Measurements from ENCODE around the gene TNFRSF1A.

The TNFRSF1A gene

GRCh38 chr12:6374786-6375160 lies 32.9 kb upstream of the TNFRSF1A start:
- no peak for DNase-seq (ENCODE audit: low read depth, low spot score)

- no peak for DNase-seq (ENCODE audit: low read depth, low spot score)
Observed at GRCh38 chr12:6374028-6374785, 32.3 kb upstream of the TNFRSF1A start.

GRCh38 chr12:6373022-6373787 lies 31.3 kb upstream of the TNFRSF1A start:
- no peak for DNase-seq (ENCODE audit: low read depth, low spot score)

DNA sequence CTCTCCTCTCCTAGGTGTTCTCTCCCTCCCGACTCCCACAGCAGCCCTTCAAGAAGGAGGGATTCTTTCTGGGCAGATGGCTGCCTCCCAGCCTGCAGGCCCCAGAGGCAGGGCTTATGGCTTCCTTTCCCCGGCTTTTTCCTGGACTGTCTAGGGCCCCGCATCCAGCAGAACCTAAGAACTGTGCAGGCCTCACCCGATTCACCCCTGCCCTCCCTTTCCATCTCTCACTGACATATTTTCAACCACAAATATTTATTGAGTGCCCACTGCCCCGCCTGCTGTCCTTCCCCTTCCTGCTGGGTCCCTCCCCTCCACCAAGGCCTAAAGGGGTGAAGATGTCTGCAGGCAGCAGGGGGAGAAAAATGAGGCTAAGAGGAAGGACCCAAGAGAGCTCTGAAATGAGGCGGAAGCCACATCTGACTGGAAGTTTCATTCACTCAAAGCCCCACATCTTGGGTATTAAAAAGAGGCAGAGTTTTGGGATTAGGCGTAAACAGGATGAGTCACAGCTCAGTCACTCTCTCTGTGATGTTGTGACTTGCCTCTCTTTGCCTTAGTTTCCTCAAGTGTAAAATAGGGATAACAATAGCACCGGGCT lies 30.6 kb upstream of the TNFRSF1A start:
- DNase-seq (ENCODE audit: low read depth, low spot score), result no peak

DNA sequence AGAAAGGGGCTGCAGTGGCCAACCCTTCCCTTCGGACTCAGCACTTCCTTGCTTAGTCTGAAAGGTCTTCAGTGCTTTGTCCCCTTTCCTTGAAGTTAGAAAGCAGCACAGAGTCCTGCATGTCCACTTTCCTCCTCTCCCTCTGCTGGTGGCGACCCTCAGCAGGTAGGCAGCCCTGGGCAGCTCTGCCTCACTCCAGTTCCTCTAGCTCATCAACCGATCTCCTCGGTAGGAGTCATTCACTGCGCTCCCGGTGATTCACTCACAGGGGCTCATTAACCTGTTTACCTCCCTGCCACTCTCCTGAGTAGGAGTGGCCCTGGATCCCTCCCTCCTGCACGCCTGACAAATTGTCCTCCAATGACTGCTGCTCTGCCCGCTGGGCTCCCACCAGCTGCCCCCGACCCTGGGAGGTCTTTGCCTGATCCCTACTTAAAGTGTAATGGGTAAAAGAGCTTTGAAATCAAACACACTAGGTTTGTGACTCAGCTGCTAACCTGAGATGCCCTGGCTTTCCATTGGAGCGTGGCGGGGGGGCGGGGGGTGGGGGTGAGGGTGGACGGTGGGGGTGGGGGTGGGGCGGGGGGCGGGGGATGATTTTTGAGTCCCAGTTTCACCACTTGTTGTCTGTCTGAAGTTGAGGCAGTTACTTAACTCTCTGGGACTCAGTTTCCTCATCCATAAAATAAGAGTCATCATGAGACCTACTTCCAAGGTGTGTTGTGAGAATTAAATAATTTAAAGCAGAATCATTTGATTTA lies 29.3 kb upstream of the TNFRSF1A start:
- DNase-seq (ENCODE audit: low read depth, low spot score), result peak; percentile 65

- no peak for DNase-seq (ENCODE audit: low read depth, low spot score)
Observed at GRCh38 chr12:6370576-6370935, 28.7 kb upstream of the TNFRSF1A start.

DNA sequence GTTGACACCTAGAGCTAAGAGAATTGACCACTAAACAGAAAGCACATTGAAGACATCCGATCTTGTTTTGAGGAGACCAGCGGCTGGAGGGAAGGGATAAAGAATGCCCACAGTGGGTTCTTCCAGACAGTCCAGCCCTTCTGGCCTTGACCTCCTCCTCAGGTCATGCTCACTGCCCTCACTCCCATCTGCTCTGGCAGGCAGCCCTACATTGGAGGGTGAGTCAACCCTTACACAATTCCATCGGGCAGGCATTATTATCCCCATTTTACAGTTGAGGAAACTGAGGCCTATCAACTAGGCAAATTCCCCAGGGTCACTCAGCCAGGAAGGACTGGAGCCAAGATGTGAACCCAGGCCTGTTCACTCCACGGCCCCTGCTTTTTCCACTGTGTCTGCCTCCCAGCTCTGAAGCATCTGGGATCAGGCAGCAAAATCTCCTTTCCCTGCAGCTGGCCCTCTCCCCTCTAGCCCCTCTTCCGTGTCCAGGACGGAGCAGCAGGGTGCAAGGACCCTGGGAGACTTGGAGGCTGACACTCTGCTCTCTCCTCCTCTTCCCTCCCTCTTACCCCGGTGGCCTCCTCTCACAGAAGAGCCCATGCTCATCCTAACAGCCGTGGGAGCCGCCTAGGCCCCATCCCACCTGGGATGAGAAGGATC lies 28.2 kb upstream of the TNFRSF1A start:
- no peak for DNase-seq (ENCODE audit: low read depth, low spot score)

- no peak for DNase-seq (ENCODE audit: low read depth, low spot score)
Observed at GRCh38 chr12:6368906-6369525, 27.1 kb upstream of the TNFRSF1A start.

DNA sequence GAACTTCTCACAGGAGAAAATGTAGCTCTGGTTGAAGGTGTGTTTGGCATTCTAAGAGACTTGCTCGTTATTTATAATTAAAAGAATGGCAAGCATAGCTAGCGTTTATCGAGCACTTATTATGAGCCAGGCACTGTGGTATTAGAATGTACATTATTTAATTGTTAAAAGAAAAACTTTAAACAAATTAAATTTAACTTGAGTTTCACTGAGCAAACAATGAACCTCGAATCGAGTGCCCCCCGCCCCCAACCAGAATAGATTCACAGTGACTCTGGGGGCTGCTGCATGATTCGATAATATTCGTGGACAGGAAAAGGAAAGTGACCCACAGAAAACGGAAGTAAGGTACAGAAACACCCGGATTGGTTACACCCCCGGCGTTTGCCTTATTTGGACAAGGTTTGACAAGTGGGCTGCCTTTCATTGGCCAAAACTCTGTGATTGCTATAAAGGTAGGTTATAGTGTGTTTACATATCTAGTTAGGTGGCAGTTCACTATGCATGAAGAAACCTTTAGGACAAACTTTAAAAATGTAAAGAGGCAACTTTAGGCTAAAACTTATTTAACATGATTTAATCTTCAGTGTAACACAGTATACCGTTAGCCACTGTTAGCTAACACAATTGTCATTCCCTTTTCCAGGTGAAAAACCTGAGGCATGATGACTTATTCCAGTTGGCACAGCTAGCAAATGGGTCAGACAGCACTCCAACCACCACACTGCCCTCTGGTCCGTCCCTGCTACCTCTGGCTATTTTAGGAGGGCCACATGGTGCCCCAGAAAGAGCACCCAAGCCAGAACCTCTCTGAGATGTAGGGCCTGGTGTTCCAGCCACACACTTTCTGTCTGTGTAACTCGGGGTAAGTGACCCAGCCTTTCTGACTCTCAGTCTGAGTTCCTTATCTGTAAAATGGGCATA lies 26.4 kb upstream of the TNFRSF1A start:
- no peak for DNase-seq (ENCODE audit: low read depth, low spot score)

DNA sequence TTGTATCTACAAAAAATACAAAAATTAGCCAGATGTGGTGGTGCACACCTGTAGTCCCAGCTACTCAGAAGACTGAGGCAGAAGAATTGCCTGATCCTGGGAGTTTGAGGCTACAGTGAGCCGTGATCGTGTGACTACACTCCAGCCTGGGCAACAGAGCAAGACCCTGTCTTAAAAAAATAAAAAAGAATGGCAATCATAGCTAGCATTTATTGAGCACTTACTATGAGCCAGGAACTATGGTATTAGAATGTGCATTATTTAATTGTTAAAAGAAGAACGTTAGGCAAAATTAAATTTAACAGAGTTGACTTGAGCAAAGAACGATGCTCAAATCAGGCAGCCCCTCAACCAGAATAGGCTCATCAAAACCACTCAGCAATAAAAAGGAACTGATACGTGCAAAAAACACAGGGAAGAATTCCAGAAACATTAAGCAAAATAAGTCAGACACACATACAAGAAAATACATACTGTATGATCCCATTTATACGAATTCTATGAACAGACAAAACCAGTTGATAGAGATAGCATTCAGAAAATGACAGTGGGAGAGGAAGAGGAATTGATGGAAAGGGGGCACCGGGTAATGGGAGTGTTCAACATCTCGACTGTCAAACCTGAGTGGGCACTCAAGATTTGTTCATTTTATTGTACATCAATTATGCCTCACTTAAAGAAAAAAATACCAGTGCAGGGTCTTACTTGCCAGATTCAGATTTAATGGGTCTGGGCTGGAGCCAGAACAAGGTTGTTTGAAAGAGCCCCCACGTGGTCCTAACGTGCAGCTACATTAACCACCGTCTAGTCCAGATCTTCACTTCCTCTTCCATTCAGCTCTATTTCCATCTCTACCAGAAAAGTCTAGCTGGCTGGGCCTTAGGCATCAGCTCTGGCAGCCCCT lies 25.4 kb upstream of the TNFRSF1A start:
- DNase-seq (ENCODE audit: low read depth, low spot score), result no peak

DNA sequence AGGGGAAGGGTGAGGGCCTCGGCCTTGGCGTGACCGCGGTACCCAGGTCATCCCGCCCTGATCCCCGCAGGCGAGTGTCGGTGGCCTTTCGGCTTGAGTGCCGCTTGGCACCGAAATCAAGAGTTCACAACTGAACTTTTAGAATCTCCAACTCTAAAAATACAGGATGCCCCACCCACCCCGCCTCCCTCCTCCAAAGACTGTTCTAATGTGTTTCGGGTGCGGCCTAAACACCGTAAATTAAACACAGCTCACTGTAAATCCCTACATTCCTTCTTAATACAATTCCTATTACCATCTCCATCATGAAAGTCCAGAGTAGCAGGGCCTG lies 22.1 kb upstream of the TNFRSF1A start:
- DNase-seq (ENCODE audit: low read depth, low spot score), result no peak

GRCh38 chr12:6363330-6364043 lies 21.6 kb upstream of the TNFRSF1A start:
- DNase-seq (ENCODE audit: low read depth, low spot score), result no peak

DNA sequence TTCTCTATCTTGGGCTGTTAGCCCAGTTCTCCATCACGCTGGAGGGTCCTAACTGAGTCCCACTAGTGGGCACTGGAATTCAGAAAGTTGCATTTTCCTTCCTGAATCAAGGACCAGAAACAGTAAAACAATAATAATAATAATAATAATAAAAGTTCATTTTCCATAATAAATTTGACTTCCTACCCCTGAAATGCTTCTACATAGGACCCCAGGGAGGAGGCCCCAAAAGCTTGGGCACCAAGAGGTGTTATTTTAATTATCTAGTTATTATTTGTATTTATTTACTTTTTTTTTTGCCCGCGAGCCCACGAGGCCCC lies 21.1 kb upstream of the TNFRSF1A start:
- no peak for DNase-seq (ENCODE audit: low read depth, low spot score)

DNA sequence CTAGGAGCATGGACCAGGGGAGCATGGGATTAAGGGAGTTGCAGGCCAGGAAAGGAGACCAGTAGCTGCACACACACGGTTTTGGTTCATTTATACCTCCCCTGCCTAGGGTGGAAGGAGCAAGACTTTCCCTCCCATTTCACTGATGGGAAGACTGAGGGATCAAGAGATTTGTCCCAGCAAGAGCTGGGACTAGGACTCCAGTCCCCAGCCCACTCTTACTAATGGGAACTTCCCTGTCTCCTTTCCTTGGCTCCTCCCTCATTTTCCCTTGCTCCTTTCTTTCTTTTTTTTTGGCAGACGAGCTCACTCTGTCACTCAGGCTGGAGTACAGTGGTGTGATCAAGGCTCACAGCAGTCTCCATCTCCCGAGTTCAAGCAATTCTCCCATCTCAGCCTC lies 20.5 kb upstream of the TNFRSF1A start:
- DNase-seq (ENCODE audit: low read depth, low spot score), result no peak

DNA sequence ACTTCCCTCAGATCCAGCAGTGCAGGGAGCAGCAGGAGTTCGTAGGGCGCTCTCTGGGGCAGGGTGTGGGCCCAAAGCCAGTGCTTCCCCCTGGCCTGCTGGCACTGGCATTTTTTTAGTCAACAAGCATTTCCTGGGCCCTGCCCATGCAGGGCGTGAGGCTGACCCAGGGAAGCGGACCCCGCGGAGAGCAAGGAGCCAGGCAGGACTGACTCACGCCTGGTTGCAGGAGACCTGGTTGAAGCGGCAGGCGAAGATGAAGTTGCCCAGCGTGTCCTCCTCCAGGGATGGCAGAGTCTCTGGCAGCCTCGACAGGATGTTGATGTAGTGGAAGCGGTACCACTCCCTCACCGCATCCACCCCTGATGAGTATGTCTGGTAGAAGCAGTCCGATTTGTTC lies 20.0 kb upstream of the TNFRSF1A start:
- DNase-seq (ENCODE audit: low read depth, low spot score), result peak; percentile 87

DNA sequence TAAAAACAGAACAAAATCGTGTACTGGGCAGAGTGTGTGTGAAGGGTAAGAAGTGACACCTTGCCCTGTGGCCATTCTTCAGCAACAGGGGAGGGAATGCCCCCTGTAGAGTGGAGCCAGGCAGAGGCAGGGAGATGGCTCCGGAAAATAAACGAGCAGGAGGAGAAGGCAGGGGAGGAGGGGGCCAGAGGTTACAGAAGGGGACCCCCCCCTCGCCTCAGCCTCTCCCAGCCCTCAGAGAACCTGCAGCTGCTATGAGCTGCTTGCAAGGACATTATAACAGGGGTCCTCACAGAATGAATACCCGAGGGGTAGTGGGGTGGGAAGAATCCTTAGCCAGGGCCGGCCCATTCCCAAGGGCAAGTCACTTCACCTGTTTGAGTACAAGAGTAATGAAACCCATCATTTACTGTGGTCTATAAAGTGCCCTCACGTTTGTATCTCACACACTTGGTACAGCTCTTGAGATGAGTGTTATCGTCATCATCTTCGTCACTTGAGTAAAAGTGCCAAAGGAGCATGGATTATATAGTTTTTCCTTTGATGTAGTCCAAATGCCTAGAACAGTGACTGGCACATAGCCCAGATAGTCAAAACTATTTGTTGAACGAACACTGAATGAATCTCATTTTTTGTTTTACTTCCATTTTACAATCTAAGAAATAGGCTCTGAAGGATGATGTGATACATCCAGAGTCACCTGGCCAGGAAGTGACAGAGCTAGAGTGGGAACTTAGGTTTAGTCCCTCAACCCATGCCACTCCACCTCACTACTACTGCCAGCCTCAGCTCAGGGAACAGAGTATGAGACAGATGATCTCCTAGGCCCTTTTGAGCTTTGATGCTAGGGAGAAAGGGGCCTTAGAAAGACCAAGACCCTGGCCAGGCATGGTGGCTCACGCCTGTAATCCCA lies 19.0 kb upstream of the TNFRSF1A start:
- DNase-seq (ENCODE audit: low read depth, low spot score), result no peak

- no peak for DNase-seq (ENCODE audit: low read depth, low spot score)
Observed at GRCh38 chr12:6360080-6360571, 18.2 kb upstream of the TNFRSF1A start.

Data from brain pericyte (primary cell).